ENCODE measurements around the gene MUC2.

DNA sequence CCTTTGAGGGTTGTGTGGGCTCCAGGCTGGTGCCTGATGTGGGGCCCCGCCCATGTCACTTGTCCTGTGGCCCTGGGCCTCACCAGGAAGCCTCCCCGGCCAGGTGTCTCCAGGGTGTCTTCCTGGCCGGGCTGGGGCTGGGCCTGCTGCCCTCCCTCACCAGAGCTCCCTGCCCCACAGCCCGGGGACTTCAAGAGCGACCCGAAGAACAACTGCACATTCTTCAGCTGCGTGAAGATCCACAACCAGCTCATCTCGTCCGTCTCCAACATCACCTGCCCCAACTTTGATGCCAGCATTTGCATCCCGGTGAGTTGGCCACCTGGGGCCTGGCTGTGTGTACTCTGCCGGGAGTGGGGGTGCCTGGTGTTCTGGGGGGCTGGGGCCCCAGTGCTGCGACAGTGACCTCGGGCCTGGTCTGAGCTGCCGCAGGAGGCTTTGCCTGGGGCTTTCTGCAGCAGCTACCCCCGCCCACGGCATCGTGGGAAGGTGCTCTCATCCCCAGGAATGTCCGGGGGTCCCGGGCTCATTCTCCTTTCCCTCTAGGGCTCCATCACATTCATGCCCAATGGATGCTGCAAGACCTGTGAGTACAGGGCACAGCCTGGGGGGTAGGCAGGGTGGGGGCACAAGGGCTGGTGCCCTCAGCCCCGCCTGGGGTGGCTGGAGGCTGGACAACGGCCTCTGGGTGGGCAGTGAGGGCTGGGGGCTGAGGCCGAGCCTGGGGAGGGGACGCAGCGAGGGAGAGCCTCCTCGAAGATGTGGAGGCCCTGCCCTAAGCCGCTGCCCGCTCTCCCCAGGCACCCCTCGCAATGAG lies 34.6 kb downstream of the MUC2 start:
- no peak for TF ChIP-seq POLR2AphosphoS5 (IDR thresholded peaks at IDR 0.05)
- TF ChIP-seq, protein P1, sequence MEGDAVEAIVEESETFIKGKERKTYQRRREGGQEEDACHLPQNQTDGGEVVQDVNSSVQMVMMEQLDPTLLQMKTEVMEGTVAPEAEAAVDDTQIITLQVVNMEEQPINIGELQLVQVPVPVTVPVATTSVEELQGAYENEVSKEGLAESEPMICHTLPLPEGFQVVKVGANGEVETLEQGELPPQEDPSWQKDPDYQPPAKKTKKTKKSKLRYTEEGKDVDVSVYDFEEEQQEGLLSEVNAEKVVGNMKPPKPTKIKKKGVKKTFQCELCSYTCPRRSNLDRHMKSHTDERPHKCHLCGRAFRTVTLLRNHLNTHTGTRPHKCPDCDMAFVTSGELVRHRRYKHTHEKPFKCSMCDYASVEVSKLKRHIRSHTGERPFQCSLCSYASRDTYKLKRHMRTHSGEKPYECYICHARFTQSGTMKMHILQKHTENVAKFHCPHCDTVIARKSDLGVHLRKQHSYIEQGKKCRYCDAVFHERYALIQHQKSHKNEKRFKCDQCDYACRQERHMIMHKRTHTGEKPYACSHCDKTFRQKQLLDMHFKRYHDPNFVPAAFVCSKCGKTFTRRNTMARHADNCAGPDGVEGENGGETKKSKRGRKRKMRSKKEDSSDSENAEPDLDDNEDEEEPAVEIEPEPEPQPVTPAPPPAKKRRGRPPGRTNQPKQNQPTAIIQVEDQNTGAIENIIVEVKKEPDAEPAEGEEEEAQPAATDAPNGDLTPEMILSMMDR (IDR thresholded peaks at IDR 0.05), result no peak
